HG03097 (cell line): ENCODE results near the gene GALNT2.

Source experiments
- ATAC-seq: cut with Tn5 transposase; IDR thresholded peaks from one replicate; pipeline ENCODE4 v1.9.1; 2021; ENCODE audit not compliant: unreplicated experiment, low FRiP score

GALNT2 gene

GRCh38 chr1:230243583-230244353 is 176.7 kb downstream of the GALNT2 start:
- no peak for ATAC-seq

- ATAC-seq = no peak
These were observed 179.5 kb downstream of the GALNT2 start for GRCh38 chr1:230246551-230246950.

- no peak for ATAC-seq
These were observed 181.2 kb downstream of the GALNT2 start for GRCh38 chr1:230248016-230248888.

- ATAC-seq = no peak
These were observed 181.8 kb downstream of the GALNT2 start for GRCh38 chr1:230248889-230249270.

GRCh38 chr1:230249695-230250480 is 182.8 kb downstream of the GALNT2 start:
- ATAC-seq = no peak

- ATAC-seq = no peak
These were observed 183.6 kb downstream of the GALNT2 start for GRCh38 chr1:230250666-230251065.

GRCh38 chr1:230251644-230252191 is 184.7 kb downstream of the GALNT2 start:
- no peak for ATAC-seq

- ATAC-seq = no peak
These were observed 186.1 kb downstream of the GALNT2 start for GRCh38 chr1:230253150-230253549.

- ATAC-seq = no peak
These were observed 187.2 kb downstream of the GALNT2 start for GRCh38 chr1:230254265-230254664.

GRCh38 chr1:230255116-230255515 is 188.1 kb downstream of the GALNT2 start:
- no peak for ATAC-seq

- ATAC-seq = no peak
These were observed 189.0 kb downstream of the GALNT2 start for GRCh38 chr1:230255991-230256390.

- ATAC-seq = no peak
These were observed 189.9 kb downstream of the GALNT2 start for GRCh38 chr1:230256896-230257295.

GRCh38 chr1:230259621-230260020 is 192.6 kb downstream of the GALNT2 start:
- no peak for ATAC-seq

GRCh38 chr1:230260831-230261230 is 193.8 kb downstream of the GALNT2 start:
- ATAC-seq = no peak

- no peak for ATAC-seq
These were observed 195.1 kb downstream of the GALNT2 start for GRCh38 chr1:230261928-230262650.

- no peak for ATAC-seq
These were observed 196.0 kb downstream of the GALNT2 start for GRCh38 chr1:230262867-230263567.

- ATAC-seq = no peak
These were observed 196.6 kb downstream of the GALNT2 start for GRCh38 chr1:230263568-230264195.

GRCh38 chr1:230264342-230264741 is 197.3 kb downstream of the GALNT2 start:
- no peak for ATAC-seq
